Sigmoid colon (tissue), 4 donors: ENCODE data around the gene IGF2R.

ENCODE experiments used
- EP300 ChIP-seq, 4 donors: sonication (generic); formaldehyde crosslinking; IDR thresholded peaks; one replicate each; pipeline ENCODE4 v1.6.1; 2017; ENCODE audit warnings: antibody characterized with exemption in 4 of 4
- POLR2A ChIP-seq, 2 donors: fragments of 450-650 bp; IDR thresholded peaks; one replicate each; pipeline ENCODE4 v1.6.1; 2016; ENCODE audit warnings: antibody characterized with exemption in 2 of 2, mild to moderate bottlenecking in 2 of 2, moderate library complexity in 2 of 2
- POLR2AphosphoS5 ChIP-seq, 4 donors: sonication (generic); formaldehyde crosslinking; IDR thresholded peaks; one replicate each; pipeline ENCODE4 v1.6.1; 2017; ENCODE audit warnings: antibody characterized with exemption in 4 of 4
- TF ChIP-seq, protein P1 (sequence below), 4 experiments: fragments of 450-650 bp in 3 of 4; fragments of 200-600 bp in 1 of 4; IDR thresholded peaks; one replicate each; pipeline ENCODE4 v1.5.1; 2016 to 2019; ENCODE audit warnings: antibody characterized with exemption in 4 of 4, mild to moderate bottlenecking in 3 of 4, moderate library complexity in 2 of 4

- TF ChIP-seq POLR2A (IDR thresholded peaks at IDR 0.05) (no peak), EP300 (IDR thresholded peaks at IDR 0.05) (no peak), POLR2AphosphoS5 (IDR thresholded peaks at IDR 0.05) (no peak)
- TF ChIP-seq, protein P1, sequence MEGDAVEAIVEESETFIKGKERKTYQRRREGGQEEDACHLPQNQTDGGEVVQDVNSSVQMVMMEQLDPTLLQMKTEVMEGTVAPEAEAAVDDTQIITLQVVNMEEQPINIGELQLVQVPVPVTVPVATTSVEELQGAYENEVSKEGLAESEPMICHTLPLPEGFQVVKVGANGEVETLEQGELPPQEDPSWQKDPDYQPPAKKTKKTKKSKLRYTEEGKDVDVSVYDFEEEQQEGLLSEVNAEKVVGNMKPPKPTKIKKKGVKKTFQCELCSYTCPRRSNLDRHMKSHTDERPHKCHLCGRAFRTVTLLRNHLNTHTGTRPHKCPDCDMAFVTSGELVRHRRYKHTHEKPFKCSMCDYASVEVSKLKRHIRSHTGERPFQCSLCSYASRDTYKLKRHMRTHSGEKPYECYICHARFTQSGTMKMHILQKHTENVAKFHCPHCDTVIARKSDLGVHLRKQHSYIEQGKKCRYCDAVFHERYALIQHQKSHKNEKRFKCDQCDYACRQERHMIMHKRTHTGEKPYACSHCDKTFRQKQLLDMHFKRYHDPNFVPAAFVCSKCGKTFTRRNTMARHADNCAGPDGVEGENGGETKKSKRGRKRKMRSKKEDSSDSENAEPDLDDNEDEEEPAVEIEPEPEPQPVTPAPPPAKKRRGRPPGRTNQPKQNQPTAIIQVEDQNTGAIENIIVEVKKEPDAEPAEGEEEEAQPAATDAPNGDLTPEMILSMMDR (IDR thresholded peaks at IDR 0.05): no peak
These were observed 163.4 kb downstream of the IGF2R start for GRCh38 chr6:160132297-160132637.
